Muscle of back (tissue), 11 donors: Measurements from ENCODE around the gene SNED1. TPM values are rescaled to one million over a fixed set of nuclear protein-coding genes. Genes with fewer than 3 reads are reported as not detected.
A peak's percentile ranks its signal among the peaks of the same experiment; 100 is the strongest.

ENCODE experiments used
- DNase-seq, 3 donors: peaks; one replicate each; pipeline versions ENCODE4 v3.0.0 to v3.0.0-alpha.2; 2013
- polyA plus RNA-seq, 10 donors: library from polyadenylated mRNA; unstranded; fragments of 120-200 nt; gene quantifications; one replicate each; pipeline ENCODE4 v1.2.1, GENCODE V29; 2013; ENCODE audit not compliant: insufficient read length in 10 of 10

The SNED1 gene
- polyA plus RNA-seq, 10 donors, result 2.2 to 5.6 (median 3.3) TPM

DNA sequence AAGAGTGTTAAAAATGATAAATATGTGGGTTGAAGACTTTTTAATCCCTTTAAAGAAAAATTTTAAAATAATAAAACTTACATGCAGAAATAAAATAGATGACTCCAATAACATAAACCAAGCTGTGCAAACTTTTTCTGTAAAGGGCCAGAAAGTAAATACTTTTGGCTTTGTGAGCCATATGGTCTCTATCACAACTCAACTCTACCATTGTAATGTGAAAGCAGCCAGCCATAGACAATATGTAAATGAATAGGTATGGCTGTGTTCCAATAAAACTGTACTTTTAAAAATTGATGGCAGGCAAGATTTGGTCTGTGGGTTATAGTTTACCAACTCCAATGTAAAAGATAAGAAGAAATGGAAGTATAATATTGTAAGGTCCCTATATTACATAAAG, 45.2 kb downstream of the SNED1 start:
- no peak for DNase-seq

DNA sequence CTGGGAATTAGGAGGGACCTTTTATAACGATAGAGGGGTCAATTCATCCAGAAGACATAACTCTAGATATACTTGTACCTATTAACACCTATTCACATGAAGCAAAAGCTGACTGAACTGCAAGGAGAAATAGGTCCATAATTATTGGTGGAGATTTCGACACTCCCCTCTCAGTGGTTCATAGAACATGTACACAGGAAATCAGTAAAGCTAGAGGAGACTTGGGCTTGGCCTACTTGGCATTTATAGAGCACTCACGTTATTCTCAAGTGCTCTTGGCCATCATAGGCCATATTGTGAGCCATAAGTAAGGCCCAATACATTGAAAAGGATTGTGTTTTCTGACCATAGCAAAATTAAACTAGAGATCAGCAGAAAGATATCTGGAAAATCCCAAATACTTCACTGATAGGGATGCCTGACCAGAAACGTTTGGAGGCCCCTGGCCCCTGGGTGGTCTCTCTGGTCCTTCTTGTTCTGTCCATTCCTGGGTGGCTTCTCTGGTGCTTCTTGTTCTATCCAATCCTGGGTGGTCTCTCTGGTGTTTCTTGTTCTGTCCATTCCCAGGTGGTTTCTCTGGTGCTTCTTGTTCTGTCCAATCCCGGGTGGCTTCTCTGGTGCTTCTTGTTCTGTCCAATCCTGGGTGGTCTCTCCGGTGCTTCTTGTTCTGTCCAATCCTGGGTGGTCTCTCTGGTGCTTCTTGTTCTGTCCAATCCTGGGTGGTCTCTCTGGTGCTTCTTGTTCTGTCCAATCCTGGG, 49.0 kb downstream of the SNED1 start:
- DNase-seq, result no peak

DNA sequence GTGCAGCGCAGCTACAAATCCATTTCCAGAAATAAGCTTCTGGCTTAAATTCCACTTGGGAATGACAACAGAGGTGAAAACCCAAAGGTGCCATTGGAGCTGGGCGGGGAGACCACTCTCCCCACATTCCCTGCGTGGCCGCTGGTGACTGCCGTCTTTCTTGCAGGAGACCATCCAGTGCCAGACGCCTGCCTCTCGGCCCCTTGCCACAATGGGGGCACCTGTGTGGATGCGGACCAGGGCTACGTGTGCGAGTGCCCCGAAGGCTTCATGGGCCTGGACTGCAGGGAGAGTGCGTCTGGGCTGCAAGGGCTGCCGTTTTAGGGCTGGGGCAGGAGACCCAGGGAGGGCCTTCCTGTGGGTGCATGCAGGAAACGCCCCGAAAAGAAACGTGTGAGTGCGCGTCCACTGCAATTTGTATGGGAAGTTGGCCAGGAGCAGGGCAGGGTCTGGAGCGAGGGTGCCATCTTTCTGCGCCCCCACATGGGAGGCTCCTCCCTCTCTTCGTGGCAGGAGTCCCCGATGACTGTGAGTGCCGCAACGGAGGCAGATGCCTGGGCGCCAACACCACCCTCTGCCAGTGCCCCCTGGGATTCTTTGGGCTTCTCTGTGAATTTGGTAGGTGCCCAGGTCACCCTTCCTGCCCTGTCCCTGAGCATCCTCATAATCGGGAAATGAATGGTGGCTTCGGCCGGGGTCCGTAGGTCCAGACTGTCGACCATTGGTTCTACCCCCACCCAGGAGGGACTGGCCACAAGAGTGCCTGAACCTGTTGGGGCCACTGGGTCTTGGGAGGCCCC, 49.9 kb downstream of the SNED1 start:
- DNase-seq, result no peak

DNA sequence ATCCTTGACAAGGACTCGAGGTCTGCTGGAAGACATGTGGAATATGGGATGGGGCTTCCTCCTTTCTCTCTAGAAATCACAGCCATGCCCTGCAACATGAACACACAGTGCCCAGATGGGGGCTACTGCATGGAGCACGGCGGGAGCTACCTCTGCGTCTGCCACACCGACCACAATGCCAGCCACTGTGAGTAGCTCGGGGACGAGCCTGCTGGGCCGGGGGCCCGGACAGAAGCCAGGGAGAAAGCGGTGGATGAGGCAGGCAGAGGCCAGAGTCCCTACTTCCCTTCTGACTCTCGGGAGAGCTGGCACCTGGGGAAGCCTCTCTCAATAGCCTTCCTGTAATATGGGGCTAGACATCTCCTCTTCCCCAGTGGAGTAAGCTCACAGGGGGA, 50.5 kb downstream of the SNED1 start:
- DNase-seq, result no peak

DNA sequence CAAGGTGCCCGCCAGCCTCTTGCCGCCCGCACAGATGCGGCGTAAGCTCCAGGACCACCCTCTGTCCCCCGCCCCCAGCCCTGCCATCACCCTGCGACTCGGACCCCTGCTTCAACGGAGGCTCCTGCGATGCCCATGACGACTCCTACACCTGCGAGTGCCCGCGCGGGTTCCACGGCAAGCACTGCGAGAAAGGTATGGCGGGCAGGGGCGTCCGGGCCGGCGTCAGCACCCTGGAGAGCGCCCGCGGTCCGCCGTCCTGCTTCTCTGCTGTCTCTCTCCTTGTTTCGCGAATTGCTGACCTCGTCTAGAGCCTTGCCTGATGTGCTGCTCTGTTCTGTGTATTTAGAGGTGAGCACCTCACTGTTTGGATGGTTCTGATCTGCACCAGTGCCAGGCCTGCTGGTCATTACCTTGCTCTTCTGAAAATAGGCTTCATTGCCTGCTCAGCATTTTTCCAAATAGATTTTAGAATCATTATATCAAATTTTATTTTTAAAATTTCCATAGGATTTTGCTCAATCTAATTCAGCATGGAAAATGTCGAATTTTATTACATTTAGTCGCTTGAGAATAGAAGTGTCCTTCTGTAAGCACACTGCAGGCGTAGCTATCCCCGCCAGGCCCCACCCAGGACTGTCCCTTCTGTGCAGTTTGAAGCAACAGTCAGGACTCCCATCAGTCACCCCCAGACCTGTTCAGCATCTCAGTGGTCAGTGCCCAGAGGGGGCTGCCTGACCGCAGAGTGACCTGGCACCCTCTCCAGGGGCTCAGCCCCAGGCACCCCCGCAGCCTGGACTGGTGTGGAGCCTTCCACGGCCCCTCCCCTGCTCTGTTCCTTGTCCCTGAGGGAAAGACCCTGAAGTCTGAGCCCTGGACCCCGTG, 51.6 kb downstream of the SNED1 start:
- DNase-seq, result peak; percentile 9 to 57 (median 40)

DNA sequence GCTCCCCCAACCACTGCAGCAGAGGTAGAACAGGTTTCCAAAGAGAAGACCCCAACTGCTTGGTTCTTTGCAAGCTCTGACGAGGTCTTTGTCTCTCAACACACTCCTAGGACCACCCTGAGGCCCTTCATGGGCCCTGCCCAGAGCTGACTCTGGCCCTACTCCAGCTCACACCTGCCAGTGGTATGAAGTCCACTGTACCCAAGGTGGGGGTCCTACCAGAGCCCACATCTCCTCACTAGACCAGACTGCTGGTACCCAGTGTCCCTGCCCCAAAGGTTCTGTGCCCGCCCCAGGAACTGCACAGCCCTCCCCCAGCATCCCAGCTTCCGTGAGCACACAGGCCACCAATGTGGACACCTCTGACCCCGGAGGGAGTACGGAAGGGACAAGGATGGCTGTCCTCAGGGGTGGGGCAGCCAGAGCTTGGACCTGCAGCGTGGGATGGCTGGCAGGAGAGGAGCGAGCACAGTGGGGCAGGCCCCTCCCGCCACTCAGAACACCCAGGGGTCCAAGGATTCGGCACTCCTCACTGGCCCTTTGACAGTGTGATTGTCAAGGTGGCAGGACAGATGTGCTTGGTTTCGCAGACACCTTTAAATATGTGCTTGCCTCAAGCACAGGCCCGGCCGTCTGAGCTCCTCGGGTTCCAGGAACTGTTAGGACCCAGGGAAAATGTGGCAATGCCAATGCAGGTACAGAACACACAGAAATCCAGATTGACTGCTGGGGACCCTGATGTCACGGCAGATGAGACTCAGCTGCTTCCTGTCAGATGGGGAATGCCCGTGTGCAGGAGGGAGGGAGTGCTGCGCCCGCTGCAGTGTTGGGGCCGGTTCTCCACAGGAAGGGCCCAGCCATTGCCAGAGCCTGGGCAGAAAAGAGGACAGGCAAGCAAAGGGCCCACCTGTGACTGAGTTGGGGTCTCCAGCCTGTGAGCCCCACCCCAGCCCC, 52.5 kb downstream of the SNED1 start:
- DNase-seq, result no peak

DNA sequence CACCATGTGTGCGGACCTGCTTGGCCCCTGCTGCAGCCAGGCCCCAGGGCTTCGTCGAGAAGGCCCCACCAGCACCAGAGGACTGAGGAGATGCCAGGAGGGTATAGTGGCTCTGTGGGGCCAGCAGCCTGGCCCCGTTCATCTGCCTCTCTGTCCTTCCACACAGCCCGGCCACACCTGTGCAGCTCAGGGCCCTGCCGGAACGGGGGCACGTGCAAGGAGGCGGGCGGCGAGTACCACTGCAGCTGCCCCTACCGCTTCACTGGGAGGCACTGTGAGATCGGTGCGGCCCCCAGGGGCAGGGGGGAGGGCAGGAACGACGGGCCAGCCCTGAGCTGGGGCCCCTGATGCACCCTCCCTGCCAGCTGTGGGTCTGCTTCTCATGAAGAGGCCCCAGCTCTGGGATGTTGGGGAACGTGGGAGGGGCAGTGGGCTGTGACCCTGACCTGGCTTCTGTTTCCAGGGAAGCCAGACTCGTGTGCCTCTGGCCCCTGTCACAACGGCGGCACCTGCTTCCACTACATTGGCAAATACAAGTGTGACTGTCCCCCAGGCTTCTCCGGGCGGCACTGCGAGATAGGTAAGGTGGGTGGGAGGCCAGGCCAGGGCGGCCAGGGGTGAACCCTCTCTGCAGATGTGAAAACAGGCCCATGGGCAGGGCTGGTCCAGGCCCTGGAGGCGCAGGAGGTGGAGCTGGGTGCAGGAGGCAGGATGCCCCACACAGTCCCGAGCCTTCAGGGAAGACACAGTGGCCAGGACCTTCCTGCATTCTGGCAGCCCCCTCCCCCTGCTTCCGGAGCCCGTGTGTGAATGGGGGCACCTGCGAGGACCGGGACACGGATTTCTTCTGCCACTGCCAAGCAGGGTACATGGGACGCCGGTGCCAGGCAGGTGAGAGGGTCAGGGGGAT, 53.4 kb downstream of the SNED1 start:
- DNase-seq, result no peak

DNA sequence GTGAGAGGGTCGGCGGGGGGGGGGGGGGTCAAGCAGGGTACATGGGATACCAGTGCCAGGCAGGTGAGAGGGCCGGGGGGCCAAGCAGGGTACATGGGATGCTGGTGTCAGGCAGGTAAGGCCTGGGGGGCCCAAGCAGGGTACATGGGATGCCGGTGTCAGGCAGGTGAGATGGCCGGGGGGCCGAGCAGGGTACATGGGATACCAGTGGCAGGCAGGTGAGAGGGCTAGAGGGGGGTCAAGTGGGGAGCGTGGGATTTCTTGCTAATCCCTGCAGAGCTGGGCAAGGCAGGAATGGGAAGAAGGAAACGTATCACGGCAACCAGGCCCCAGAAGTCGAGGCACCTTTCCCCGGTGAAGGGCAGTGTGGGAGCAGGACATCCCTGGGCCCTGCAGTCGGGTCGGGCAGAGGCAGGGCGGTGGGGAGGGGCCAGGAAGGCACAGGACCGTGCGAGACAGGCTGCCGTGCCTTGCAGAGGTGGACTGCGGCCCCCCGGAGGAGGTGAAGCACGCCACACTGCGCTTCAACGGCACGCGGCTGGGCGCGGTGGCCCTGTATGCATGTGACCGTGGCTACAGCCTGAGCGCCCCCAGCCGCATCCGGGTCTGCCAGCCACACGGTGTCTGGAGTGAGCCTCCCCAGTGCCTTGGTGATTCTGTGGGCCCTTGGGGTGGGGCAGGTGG, 54.4 kb downstream of the SNED1 start:
- no peak for DNase-seq

DNA sequence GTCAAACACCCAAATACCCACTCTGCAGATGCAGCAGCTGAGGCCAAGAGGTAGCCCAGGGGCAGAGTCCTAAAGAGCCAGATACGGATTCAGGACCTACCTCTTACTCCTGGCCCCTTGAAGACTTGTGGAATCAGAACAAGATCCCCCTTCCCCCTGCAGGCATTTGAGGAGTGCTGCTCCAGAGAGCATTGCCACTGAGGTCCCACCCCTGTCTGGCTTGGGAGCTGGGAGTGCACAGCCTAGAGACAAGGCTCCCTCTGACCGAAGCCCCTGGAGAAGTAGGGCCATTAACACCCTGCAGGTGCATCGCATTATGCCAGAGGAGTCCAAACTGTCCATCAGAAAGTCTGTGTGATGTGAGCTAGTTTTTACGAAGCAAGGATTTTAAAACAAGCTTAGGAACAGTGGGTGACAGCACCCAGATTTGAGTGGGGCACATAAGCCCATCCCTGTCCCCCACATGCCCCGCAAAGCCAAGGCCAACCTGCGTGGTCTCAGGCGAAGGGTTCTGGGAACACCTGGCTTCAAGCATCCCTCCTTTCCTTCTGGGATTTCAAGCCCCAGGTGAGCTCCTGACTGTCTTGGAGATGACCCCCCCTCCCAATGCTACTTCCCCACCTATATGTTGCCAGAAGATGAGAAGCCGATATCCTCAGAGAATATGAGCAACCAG, 55.3 kb downstream of the SNED1 start:
- DNase-seq, result no peak

DNA sequence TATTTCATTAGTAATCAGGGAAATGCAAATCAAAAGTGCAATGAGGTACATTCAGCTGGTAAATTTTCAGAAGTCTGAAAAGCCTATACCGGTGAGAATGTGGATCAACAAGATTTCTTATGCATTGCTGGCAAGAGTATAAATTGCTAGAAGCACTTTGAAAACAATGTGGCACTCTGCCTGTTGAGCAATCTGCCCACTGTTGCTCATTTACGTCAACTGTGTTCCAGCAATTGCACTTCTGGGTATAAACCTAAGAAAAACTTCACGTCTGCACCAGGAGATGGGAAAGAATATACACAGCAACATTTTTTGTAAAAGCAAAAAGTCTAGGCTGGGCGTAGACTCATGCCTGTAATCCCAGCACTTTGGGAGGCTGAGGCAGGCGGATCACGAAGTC, 62.9 kb downstream of the SNED1 start:
- no peak for DNase-seq

DNA sequence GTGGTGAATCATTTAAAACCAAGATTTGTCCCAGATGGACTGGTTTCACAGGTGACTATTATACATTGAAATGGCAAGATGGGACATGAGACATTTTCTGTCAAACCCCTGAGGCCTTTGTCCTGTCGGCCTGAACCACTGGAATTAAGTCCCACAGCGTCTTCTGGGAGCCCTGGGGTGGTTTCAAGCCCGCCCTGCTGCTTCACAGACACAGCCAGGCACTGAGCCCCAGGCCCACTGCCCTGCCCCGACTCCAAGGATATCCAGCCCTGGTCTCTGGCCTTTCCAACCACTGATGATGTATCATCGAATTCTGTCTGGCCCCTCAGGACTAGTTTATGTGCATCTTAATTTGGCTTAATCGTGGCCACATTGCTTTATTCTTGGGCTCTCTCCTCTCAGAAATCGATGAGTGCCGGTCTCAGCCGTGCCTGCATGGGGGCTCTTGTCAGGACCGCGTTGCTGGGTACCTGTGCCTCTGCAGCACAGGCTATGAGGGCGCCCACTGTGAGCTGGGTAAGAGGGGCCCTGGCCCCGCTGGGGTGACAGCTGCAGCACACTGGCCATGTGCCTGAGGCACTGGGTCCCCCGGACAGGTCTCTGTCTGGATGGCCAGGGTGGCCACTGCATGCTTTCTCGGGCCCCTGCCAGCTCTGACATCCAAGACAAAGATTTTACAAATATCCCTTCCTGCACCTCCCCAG, 64.1 kb downstream of the SNED1 start:
- DNase-seq, result no peak

DNA sequence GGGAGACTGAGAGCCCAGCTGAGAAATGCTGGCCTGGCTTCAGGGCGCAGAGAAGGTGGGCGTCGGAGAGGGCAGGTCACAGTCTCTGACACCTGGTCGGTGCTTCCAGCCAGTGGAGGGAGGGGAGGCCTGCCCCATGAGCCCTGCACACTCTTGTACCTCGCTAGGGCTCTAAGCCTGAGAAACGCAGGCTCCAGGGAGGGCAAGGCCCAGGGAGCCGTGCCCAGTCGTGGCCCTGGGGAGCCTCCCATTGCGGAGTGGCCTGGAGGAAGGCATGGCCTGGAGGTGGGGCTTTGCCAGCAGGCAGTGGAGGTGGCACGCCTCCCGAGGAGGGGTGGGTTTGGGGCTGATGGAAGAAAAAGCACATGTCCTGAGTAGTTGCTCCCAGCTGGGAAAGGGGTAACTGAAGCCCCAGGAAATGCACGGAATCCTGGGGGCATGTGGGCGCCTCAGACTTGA, 64.7 kb downstream of the SNED1 start:
- DNase-seq, result no peak

DNA sequence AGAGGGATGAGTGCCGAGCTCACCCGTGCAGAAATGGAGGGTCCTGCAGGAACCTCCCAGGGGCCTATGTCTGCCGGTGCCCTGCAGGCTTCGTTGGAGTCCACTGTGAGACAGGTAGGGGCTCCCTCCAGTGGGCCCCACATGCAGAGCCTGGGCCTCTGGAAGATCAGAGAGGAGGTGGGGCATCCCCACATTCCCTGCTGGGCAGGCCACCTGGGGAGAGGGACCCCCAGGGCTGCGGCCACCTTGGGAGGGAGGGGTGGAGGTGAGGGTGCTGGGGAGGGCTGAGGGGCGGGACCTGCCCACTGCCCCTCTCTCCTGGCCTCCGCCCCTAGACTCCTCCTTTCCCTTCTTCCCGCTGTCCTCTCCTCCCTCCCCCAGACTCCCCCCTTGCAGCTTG, 65.2 kb downstream of the SNED1 start:
- DNase-seq, result no peak

DNA sequence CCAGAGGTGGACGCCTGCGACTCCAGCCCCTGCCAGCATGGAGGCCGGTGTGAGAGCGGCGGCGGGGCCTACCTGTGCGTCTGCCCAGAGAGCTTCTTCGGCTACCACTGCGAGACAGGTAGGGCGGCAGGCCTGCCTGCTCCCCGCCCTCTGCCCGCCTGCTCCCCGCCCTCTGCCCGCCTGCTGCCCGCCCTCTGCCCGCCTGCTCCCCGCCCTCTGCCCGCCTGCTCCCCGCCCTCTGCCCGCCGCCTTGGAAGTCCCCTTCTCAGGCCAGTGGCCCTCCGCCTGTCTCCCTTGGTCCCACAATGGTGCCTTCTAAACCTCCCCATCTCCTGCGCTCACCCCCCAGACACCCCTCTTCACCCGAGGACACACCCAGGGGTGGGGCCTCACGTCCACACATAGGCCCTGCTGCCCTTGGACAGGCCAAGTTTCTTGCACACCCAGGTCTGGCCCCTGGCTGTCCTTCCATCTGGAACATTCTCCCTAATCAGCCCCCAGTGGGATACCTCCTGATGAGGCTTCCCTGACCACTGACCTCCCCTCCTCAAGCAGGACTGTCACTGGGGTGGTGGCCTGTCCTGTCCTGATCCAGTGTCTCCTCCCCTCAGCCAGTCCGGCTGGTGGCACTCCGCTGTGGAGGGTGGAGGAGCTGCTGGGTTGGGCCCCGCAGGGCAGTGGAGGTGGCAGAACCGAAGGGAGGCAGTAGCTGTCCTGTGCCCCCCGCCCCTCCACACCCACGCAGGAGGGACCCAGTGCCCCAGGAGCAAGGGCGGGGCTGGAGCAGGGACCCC, 65.8 kb downstream of the SNED1 start:
- DNase-seq, result no peak

DNA sequence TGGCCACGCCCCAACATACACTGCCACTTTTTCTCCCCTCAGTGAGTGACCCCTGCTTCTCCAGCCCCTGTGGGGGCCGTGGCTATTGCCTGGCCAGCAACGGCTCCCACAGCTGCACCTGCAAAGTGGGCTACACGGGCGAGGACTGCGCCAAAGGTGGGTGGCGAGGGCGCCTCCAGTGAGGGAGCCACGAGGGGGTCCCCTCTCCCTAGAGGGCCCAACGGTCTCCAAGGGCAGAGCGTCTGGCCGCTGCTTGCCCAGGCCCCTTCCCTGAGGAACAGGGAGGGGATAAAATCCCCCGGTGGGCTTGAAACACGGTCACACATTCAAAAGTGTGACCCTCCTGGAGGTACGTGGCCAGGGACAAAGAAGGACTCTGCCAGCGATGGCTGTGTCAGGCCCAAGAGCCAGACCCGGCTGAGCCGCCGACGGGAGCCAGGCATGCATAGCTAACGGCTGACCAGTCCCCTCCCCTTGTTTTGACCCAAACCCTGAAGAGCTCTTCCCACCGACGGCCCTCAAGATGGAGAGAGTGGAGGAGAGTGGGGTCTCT, 66.5 kb downstream of the SNED1 start:
- DNase-seq, result no peak

DNA sequence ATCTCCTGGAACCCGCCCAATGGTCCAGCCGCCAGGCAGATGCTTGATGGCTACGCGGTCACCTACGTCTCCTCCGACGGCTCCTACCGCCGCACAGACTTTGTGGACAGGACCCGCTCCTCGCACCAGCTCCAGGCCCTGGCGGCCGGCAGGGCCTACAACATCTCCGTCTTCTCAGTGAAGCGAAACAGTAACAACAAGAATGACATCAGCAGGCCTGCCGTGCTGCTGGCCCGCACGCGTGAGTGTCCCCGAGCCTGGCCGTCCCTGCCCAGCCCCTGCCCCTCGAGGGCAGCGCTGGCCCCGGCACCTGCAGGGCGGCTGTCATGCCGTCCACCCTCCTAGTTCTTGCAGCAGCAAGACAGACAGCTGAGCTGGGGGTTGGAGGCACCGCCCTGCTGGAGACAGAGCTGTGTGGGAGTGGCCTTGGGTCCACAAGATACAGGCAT, 67.0 kb downstream of the SNED1 start:
- DNase-seq, result no peak
